22Rv1 (cell line): ENCODE results near the gene ANK2.

Experiments
- H3K27ac ChIP-seq: fragments of 450-650 bp; 2 replicates; pipeline ENCODE4 v1.5.1; 2017
- CTCF ChIP-seq: fragments of 450-650 bp; IDR thresholded peaks from 2 replicates; pipeline ENCODE4 v1.5.1; 2017; ENCODE audit warnings: mild to moderate bottlenecking
- ZFX ChIP-seq: fragments of 450-650 bp; IDR thresholded peaks from 2 replicates; pipeline ENCODE4 v1.6.1; 2017; ENCODE audit warnings: antibody characterized with exemption, borderline replicate concordance

ANK2 gene

GRCh38 chr4:113328514-113328913, 279.1 kb downstream of the ANK2 start:
- no peak overlapping the region for H3K27ac ChIP-seq
- TF ChIP-seq CTCF (peak; percentile 68), ZFX (no peak)

GRCh38 chr4:113330200-113330599, 280.7 kb downstream of the ANK2 start:
- no peak overlapping the region for H3K27ac ChIP-seq
- no peak for TF ChIP-seq ZFX
- no peak for TF ChIP-seq CTCF

- TF ChIP-seq ZFX, result no peak
- TF ChIP-seq CTCF, result no peak
- H3K27ac ChIP-seq, result no peak overlapping the region
These were observed 282.4 kb downstream of the ANK2 start for GRCh38 chr4:113331811-113332210.

GRCh38 chr4:113332701-113333100, 283.2 kb downstream of the ANK2 start:
- H3K27ac ChIP-seq, result no peak overlapping the region
- TF ChIP-seq CTCF (no peak), ZFX (no peak)

GRCh38 chr4:113335746-113336145, 286.3 kb downstream of the ANK2 start:
- H3K27ac ChIP-seq, result no peak overlapping the region
- no peak for TF ChIP-seq CTCF
- TF ChIP-seq ZFX, result no peak

GRCh38 chr4:113336556-113336955, 287.1 kb downstream of the ANK2 start:
- H3K27ac ChIP-seq, result no peak overlapping the region
- TF ChIP-seq CTCF (no peak), ZFX (no peak)

- TF ChIP-seq CTCF (no peak), ZFX (no peak)
- H3K27ac ChIP-seq, result no peak overlapping the region
These were observed 290.0 kb downstream of the ANK2 start for GRCh38 chr4:113339430-113339813.
